NCI-H82 treated with DMSO at 0.1 percent for 48 hours (cell line): Measurements from ENCODE around the gene NUF2.
A peak's percentile ranks its signal among the peaks of the same experiment; 100 is the strongest.
"Not testable (repeated sequence)": the region's sequence is repeated elsewhere in the genome, so short reads cannot be mapped to it uniquely, and the experiment has no call there.

ENCODE experiments used
- DNase-seq: peaks from one replicate; lab custom pipeline; 2025; ENCODE audit not compliant: unreplicated experiment; lab: John Stamatoyannopoulos, UW

The NUF2 gene

DNA sequence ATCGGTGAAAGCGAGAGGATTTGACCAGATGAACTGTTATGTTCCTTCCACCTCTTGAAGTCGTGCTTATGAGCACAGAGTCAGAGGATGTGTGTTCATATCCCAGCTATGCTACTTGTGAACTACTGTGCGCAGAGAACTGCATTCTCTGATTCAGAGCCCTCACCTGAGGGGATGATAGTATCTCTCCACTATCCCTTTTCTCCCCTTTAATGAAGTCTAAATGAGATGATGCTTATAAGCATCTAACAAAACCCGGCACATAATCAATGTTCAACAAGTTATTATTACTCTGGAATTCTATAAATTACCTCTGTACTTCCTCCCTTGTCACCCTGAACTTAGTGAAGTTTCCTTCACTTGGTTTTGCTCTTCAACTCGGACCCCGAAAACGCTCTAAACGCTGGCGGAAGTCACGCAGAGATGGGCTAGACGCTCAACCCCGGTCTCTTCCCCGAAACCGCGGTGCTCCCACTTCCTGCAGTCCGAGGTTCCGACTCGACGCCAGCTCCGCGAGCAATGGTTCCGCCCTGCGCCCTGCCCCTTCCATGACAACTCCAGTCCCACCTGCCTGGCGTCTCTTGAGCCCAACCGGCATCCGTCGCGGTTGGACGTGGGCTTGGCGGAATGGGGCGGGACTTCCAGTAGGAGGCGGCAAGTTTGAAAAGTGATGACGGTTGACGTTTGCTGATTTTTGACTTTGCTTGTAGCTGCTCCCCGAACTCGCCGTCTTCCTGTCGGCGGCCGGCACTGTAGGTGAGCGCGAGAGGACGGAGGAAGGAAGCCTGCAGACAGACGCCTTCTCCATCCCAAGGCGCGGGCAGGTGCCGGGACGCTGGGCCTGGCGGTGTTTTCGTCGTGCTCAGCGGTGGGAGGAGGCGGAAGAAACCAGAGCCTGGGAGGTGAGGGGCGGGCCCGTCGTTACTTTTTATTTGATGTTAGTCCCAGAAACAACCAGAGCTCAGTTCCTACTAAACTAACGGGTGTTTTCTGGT lies at the start of gene NUF2:
Gene NUF2 (plus strand): TSS at position 644 of the 995 bp plus-strand sequence. CDS start 4,098 bp downstream, outside the sequence.
- peak; percentile 96 for DNase-seq

DNA sequence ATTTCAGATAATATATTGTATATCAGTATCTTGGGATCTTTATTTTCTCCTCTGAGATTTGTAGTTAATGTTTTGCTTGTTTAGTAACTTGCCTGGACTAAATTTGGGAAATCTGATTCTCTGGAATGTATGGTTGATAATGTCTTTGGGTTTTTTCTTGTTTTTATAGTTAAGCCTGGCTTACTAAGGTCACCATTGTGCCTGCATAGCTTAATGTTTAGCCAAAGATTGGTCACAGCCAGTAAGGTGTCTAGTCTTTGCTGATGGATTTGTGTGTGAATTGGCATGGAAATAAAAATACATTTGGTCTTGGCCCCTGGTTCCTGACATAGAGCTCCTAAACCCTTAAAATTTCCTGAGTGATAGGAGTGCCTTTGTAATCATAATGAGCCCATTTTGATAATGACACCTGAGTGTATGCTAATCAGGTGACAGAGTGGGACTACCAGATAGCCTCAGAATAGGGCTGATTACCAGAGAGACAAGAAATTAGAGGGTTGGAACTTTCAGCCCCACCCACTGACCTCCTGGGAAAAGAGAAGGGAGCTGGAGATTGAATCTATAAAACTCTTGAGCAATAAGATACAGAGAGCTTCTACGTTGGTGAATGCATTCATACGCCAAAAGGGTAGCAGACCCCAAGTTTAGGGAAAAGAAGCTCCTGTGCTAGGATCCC lies 47.9 kb upstream of the NUF2 start:
- DNase-seq = no peak

- DNase-seq = no peak
Observed at GRCh38 chr1:163275222-163275621, 46.5 kb upstream of the NUF2 start.

DNA sequence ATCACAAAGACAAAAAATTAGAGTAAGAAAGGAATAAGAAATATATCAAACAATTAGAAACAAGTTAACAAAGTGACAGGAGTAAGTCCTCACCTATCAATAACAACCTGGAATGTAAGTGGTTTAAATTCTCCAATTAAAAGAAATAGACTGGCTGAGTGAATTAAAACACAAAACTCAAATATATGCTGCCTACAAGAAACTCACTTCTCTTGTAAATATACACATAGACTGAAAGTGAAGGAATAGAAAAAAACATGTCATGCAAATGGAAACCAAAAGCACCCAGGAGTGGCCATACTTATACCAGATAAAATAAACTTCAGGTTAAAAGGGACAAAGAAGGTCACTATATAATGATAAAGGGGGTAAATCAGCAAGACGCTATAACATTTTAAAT lies 43.2 kb upstream of the NUF2 start:
- no peak for DNase-seq

GRCh38 chr1:163284867-163285266 lies 36.9 kb upstream of the NUF2 start:
- DNase-seq = not testable (repeated sequence)

GRCh38 chr1:163290025-163290640 lies 31.6 kb upstream of the NUF2 start:
- DNase-seq = no peak

DNA sequence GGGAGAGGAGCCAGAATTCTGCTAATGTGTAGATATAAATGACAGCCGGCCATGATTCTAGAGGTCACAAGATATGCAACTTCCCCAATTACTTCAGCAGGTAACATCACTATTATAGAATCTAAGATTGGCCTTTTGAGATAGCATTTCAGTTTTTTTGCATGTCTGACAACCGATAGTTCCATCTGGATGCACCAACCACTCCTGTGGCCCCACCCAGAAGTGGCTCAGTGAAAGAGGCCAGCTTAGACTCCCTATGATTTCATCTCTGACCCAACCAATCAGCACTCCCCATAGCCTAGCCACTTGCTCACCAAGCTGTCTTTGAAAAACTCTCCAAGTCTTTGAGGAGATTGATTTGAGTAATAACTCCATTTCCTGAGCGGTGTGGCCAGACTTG lies 30.3 kb upstream of the NUF2 start:
- DNase-seq = no peak

GRCh38 chr1:163292153-163292552 lies 29.6 kb upstream of the NUF2 start:
- DNase-seq = not testable (repeated sequence)

DNA sequence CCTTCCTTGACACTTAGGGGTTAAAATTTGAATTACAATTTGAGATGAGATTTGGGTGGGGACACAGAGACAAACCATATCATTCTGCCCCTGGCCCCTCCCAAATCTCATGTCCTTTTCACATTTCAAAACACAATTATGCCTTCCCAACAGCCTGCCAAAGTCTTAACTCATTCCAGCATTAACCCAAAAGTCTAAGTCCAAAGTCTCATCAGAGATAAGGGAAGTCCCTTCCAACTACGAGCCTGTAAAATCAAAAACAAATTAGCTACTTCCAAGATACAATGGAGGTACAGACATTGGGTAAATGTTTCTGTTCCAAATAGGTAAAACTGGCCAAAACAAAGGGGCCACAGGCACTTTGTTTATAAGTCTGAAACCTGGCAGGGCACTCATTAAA lies 28.3 kb upstream of the NUF2 start:
- not testable (repeated sequence) for DNase-seq

DNA sequence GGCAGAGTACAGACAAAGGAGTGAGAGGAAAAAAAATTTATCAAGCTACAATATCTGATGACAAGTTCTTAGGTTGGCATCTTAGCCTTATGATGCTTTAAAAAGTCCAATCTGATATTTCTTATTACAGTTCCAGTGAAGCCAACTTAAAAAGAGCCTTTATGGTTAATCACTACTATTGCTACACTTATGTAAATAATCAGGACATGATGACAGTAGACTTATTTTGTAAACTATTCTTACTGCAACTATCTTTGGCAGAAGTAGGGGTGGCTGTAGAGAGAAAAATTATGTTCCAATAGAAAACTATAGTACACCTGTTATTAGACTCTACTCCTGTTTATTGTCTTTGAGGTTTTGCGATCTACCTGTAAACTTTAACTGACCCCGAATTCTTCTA lies 25.8 kb upstream of the NUF2 start:
- DNase-seq = no peak

DNA sequence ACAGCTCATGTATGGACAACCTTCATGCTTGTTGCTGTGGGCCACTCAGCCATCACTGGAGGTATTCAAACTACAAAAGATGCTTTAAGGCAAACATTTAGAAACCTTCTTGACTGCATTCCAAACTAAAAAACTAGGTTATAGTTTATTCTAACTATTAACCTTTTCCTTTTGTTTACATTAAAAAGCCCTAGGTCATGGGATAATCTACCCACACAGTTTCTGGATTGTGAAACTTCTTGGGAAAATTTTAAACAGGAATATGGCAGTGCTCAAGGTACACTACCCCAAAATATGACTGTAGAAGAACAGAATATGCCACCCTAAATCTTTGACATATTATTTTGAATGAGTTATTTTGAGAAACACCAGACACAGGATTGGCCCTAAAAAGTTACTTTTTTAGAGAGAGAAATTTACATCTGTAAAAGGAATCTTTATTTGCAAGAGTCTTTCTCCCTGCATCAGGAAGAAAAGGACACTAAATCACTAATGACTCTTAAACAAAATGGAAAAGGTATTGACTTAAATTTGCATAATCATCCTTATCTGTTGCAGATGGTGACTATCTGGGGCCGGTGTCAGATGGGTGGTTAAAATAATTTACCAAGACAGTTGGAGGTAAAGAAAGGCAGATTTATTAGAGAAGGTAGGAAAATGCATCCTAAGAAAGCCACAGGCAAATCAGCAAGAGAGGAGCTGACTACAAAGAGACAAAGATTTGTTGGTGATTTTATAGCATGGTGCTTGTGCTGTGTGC lies 25.1 kb upstream of the NUF2 start:
- no peak for DNase-seq

DNA sequence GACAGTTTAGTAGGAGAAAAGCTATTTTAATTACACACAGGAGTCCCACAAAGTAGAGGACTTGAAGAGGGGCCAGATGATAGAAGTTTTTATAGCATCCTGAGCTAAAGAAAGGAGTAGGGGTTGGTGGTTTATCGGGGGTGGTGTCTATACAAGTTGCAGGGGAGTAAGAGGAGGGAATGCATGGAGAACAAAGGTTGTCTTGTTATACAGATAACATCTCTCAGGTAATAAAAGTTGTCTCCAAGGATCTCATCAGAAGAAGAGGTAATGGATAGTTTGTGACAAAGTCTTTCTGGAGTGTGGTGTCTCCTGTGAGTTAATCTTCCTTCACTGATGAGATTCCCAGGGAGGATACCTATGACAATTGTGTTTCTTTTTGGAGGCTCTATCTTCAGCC lies 23.4 kb upstream of the NUF2 start:
- no peak for DNase-seq

DNA sequence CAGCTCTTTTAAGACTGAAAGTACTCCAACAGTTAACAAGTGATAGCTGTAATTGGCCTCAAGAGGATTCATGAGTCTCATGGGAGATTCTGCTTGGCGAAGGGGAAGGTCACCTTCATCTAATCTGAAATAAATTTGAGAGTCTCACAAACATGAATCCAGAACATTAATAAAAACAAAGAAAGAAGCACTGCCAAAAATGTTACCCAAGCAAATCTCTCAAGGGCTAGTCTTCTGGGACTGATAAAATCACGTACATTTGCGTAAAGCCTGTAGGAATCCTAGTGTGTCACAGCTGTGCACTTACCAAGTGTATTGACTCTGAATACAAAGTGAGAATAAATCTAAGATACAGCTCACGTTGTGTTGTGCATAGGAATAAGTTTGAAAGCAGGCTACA lies 21.2 kb upstream of the NUF2 start:
- no peak for DNase-seq

DNA sequence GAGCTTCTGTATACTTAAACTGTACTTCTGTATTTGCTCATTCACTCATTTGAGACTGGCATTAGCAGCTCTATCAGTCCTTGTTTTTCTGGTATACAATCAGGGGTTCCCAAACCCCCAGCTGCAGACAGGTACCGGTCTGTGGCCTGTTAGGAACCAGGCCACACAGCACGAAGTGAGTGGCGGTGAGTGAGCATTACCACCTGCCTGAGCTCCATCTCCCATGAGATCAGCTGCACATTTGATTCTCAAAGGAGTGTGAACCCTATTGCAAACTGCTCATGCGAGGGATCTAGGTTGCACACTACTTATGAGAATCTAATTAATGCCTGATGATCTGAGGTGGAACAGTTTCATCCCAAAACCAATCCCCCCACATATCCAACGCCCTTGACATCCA lies 18.2 kb upstream of the NUF2 start:
- DNase-seq = no peak

- no peak for DNase-seq
Observed at GRCh38 chr1:163305441-163305840, 16.3 kb upstream of the NUF2 start.

DNA sequence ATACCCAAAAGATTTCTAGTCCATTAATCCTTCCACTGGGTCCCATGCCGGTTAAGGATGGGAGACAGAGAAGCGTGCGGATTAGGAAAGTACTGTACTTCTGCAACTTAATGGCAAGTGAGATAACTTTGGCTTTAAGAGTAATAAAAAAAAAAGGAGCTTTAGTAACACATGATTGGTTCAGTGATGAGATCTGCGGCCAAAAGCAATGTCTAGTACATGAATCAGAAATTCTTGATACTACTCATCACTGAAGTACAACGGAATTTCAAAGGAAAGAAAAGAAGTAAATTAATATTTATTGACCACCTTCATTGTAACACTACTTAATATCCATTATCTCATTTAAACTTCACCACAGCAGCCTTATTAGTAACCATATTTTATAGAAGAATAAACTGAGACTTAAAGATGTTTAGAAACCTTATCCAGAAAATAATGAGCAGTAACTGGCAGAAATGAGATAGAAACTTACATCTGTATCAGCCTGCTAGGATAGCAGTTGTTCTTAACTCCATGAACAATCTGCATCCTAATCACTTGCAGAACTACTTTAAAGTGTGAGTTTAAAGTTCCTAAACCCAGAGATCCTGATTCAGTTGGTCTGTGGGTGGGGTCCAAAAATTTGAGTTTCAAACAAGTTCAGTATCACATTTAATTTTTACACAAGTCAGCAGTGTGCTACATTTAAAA lies 14.1 kb upstream of the NUF2 start:
- no peak for DNase-seq

DNA sequence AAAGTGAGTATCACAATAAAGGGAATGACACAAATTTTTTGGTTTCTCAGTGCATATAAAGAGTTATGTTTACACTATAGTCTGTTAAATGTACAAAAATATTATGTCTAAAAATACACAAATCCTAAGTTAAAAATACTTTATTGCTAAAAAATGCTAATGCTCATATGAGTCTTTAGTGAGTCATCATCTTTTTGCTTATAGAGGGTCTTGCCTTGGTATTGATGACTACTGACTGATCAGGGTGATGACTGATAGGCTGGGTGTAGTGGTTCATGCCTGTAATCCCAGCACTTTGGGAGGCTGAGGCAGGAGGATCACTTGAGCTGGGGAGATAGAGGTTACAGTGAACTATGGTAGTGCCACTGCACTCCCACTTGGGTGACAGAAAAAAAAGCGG lies 12.9 kb upstream of the NUF2 start:
- DNase-seq = no peak

DNA sequence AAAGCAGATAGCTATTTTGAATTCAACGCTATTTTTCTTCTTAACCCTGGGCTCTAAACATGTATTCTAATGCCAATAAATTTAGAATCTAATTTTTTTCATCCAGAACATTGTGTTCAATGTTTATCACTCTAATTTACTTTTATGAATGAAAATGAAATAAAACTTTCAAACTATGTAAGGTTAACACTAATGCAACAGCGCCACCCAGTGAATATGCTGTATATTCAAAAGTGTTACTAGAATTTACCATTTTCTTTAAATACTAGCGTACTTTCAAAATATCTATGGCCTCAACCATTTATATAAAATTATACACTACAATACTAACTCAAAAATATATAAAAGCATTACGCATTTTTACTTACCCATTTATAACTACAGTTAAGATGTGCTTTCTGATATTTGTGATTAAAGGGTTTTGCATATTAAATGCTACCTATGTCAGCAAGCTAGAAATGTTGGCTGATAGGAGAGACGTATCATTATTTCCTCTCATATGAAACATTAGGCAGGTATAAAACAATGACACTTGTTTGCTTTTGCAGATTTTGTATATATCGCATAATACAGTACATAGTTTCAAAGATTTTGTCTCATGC lies 5.9 kb upstream of the NUF2 start:
- peak; percentile 64 for DNase-seq

DNA sequence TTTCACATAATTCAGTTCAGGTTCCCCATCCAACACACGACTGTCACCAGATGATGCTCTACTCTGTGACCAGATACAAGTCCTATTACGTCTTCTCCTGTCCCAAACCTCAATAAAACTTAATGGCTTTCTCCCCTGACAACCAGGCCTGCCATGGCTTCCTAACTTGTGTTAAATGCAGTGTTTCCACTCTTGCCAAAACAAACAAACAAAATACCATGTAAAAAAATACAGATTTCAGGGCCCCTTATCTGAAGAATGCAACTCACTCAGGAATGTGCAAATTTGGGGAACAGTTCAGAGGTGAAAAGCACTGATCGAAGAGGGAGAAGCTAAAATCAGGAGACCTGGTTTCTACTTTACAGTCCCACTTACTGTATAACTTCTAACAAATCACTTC lies 863 bp upstream of the NUF2 start:
- no peak for DNase-seq

GRCh38 chr1:163323339-163323738 lies 1.6 kb downstream of the NUF2 start:
- not testable (repeated sequence) for DNase-seq
